OCI-LY1 (cell line): ENCODE data around the gene CPOX.

Experiments used
- CTCF ChIP-seq: fragments of 200-600 bp; sonication (generic), shearing (Covaris generic); IDR thresholded peaks from 2 replicates; pipeline ENCODE4 v1.5.1; 2017; ENCODE audit warnings: mild to moderate bottlenecking, antibody characterized with exemption, low read length, moderate library complexity, mixed read lengths
- EZH2 ChIP-seq: fragments of 200-600 bp; sonication (generic), shearing (Covaris generic); IDR thresholded peaks from 2 replicates; pipeline ENCODE4 v1.8.0; 2017; ENCODE audit warnings: borderline replicate concordance, mixed run types, mild to moderate bottlenecking, antibody characterized with exemption, low read length, moderate library complexity, mixed read lengths

GRCh38 chr3:98630416-98630815, 37.0 kb upstream of the CPOX start:
- TF ChIP-seq CTCF (no peak), EZH2 (no peak)
